ENCODE results near the gene MRPS6. TPM values are rescaled to one million over a fixed set of nuclear protein-coding genes. Genes with fewer than 3 reads are reported as not detected.

The MRPS6 gene
- total and polyA plus RNA-seq, 4 donors = 12.1 to 83.0 (median 17.0) TPM

- TF ChIP-seq, protein P1, sequence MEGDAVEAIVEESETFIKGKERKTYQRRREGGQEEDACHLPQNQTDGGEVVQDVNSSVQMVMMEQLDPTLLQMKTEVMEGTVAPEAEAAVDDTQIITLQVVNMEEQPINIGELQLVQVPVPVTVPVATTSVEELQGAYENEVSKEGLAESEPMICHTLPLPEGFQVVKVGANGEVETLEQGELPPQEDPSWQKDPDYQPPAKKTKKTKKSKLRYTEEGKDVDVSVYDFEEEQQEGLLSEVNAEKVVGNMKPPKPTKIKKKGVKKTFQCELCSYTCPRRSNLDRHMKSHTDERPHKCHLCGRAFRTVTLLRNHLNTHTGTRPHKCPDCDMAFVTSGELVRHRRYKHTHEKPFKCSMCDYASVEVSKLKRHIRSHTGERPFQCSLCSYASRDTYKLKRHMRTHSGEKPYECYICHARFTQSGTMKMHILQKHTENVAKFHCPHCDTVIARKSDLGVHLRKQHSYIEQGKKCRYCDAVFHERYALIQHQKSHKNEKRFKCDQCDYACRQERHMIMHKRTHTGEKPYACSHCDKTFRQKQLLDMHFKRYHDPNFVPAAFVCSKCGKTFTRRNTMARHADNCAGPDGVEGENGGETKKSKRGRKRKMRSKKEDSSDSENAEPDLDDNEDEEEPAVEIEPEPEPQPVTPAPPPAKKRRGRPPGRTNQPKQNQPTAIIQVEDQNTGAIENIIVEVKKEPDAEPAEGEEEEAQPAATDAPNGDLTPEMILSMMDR (IDR thresholded peaks at IDR 0.05; ENCODE audit: low read depth, low read length, missing input control) = no peak
- no peak for TF ChIP-seq TAF1 (conservative IDR thresholded peaks at IDR 0.05)
- TF ChIP-seq FOXA2 (IDR thresholded peaks at IDR 0.05) = no peak
- TF ChIP-seq, protein P2, sequence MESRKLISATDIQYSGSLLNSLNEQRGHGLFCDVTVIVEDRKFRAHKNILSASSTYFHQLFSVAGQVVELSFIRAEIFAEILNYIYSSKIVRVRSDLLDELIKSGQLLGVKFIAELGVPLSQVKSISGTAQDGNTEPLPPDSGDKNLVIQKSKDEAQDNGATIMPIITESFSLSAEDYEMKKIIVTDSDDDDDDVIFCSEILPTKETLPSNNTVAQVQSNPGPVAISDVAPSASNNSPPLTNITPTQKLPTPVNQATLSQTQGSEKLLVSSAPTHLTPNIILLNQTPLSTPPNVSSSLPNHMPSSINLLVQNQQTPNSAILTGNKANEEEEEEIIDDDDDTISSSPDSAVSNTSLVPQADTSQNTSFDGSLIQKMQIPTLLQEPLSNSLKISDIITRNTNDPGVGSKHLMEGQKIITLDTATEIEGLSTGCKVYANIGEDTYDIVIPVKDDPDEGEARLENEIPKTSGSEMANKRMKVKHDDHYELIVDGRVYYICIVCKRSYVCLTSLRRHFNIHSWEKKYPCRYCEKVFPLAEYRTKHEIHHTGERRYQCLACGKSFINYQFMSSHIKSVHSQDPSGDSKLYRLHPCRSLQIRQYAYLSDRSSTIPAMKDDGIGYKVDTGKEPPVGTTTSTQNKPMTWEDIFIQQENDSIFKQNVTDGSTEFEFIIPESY (IDR thresholded peaks at IDR 0.05) = no peak
Observed at GRCh38 chr21:34158866-34159835, 85.8 kb downstream of the MRPS6 start (continued).

- H3K36me3 ChIP-seq (ENCODE audit: control insufficient read depth in 4 of 4, insufficient read depth in 3 of 4, low read depth in 1 of 4, low read length in 3 of 4) = peaks cover 0 to 7% (median 0%) of the 10 kb centered on the region in 4 donors
- DNase-seq (ENCODE audit: low spot score) = no peak
- no peaks in the 10 kb centered on the region for H3K4me1 ChIP-seq (ENCODE audit: control insufficient read depth in 4 of 4, insufficient read depth in 4 of 4, low read length in 3 of 4)
- H3K9ac ChIP-seq (ENCODE audit: low read depth in 1 of 2, low read length in 2 of 2) = no peak overlapping the region
- no peak overlapping the region for H3K27ac ChIP-seq (ENCODE audit: low read depth in 1 of 2, low read length in 2 of 2)
- TF ChIP-seq TAF1 (conservative IDR thresholded peaks at IDR 0.05) (no peak), HNF4G (IDR thresholded peaks at IDR 0.05) (no peak), FOXA1 (IDR thresholded peaks at IDR 0.05) (no peak), JUND (IDR thresholded peaks at IDR 0.05) (no peak), RAD21 (IDR thresholded peaks at IDR 0.05) (no peak), YY1 (IDR thresholded peaks at IDR 0.05) (no peak), GABPA (IDR thresholded peaks at IDR 0.05 in 1 of 2, conservative IDR thresholded peaks at IDR 0.05 in 1 of 2) (no peak), RXRA (IDR thresholded peaks at IDR 0.05) (no peak), EGR1 (IDR thresholded peaks at IDR 0.05; ENCODE audit: low read depth in 2 of 2) (no peak), ATF3 (IDR thresholded peaks at IDR 0.05) (no peak), SP1 (IDR thresholded peaks at IDR 0.05) (no peak), NR2F2 (IDR thresholded peaks at IDR 0.05) (no peak), HNF4A (conservative IDR thresholded peaks at IDR 0.05) (no peak), FOXA2 (IDR thresholded peaks at IDR 0.05) (no peak)
- TF ChIP-seq, protein P3, sequence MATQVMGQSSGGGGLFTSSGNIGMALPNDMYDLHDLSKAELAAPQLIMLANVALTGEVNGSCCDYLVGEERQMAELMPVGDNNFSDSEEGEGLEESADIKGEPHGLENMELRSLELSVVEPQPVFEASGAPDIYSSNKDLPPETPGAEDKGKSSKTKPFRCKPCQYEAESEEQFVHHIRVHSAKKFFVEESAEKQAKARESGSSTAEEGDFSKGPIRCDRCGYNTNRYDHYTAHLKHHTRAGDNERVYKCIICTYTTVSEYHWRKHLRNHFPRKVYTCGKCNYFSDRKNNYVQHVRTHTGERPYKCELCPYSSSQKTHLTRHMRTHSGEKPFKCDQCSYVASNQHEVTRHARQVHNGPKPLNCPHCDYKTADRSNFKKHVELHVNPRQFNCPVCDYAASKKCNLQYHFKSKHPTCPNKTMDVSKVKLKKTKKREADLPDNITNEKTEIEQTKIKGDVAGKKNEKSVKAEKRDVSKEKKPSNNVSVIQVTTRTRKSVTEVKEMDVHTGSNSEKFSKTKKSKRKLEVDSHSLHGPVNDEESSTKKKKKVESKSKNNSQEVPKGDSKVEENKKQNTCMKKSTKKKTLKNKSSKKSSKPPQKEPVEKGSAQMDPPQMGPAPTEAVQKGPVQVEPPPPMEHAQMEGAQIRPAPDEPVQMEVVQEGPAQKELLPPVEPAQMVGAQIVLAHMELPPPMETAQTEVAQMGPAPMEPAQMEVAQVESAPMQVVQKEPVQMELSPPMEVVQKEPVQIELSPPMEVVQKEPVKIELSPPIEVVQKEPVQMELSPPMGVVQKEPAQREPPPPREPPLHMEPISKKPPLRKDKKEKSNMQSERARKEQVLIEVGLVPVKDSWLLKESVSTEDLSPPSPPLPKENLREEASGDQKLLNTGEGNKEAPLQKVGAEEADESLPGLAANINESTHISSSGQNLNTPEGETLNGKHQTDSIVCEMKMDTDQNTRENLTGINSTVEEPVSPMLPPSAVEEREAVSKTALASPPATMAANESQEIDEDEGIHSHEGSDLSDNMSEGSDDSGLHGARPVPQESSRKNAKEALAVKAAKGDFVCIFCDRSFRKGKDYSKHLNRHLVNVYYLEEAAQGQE (IDR thresholded peaks at IDR 0.05) = no peak
- TF ChIP-seq, protein P1 (IDR thresholded peaks at IDR 0.05; ENCODE audit: low read depth, low read length, missing input control) = no peak
- TF ChIP-seq, protein P4, sequence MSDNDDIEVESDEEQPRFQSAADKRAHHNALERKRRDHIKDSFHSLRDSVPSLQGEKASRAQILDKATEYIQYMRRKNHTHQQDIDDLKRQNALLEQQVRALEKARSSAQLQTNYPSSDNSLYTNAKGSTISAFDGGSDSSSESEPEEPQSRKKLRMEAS (IDR thresholded peaks at IDR 0.05) = no peak
- TF ChIP-seq, protein P2 (IDR thresholded peaks at IDR 0.05) = no peak
- peaks cover 19 to 34% (median 25%) of the 10 kb centered on the region in 4 donors for H3K9me3 ChIP-seq (ENCODE audit: control insufficient read depth in 4 of 4, low read length in 3 of 4)
- H3K27me3 ChIP-seq (ENCODE audit: control insufficient read depth in 4 of 4, insufficient read depth in 4 of 4, low read length in 3 of 4) = no peaks in the 10 kb centered on the region
- 92% methylated on average over 5 of the region's 5 CpGs for WGBS
- peak overlapping the region in 2 of 3 donors; percentile 58 to 73 for H3K4me3 ChIP-seq (ENCODE audit: low read depth in 1 of 3, low read length in 3 of 3)
Observed at GRCh38 chr21:34166468-34166867, 93.1 kb downstream of the MRPS6 start.

Data from liver (tissue), 9 donors.